HEK293 (cell line): Measurements from ENCODE around the gene AHCYL2.
A peak's percentile ranks its signal among the peaks of the same experiment; 100 is the strongest.

Source experiments
- CTCF ChIA-PET: fragments of 350-600 bp; formaldehyde crosslinking; extraction: SDS; loops from one replicate; lab custom pipeline; 2021; ENCODE audit warnings: antibody characterized with exemption; lab: Yijun Ruan, JAX
- POLR2A ChIA-PET: fragments of 300-600 bp; formaldehyde crosslinking; extraction: SDS; loops from one replicate; lab custom pipeline; 2020; ENCODE audit warnings: antibody characterized with exemption, inconsistent platforms; lab: Yijun Ruan, JAX
- H3K27ac ChIP-seq: fragments of 200-500 bp; sonication (Bioruptor generic); 2 replicates; pipeline ENCODE4 v1.5.1; 2014; ENCODE audit warnings: low read depth, low read length, control low read depth, inconsistent platforms; ENCODE audit errors: extremely low read depth
- H3K36me3 ChIP-seq, 2 experiments: fragments of 200-500 bp in 1 of 2; sonication (Bioruptor generic) in 1 of 2; 1 replicate in 1 of 2; 2 replicates in 1 of 2; pipeline ENCODE4 v1.5.1; 2014 to 2017; ENCODE audit warnings: inconsistent platforms in 2 of 2, low read length in 2 of 2; ENCODE audit not compliant: control insufficient read depth in 2 of 2, insufficient read depth in 1 of 2
- H3K4me1 ChIP-seq: fragments of 200-500 bp; sonication (Bioruptor generic); 2 replicates; pipeline ENCODE4 v1.5.1; 2014; ENCODE audit warnings: mild to moderate bottlenecking, low read length, inconsistent platforms; ENCODE audit not compliant: control insufficient read depth, insufficient read depth
- H3K4me3 ChIP-seq: 2 replicates; pipeline ENCODE4 v1.5.1; 2011; ENCODE audit warnings: low read depth, mild to moderate bottlenecking, control low read depth, low read length, moderate library complexity
- H3K9me3 ChIP-seq: fragments of 200-500 bp; sonication (Bioruptor generic); 2 replicates; pipeline ENCODE4 v1.5.1; 2014; ENCODE audit warnings: low read depth, low read length, inconsistent platforms; ENCODE audit not compliant: control insufficient read depth, insufficient read depth
- GLIS2 ChIP-seq: fragments of 450-650 bp; formaldehyde crosslinking; IDR thresholded peaks from 2 replicates; pipeline ENCODE4 v1.5.1; 2016; ENCODE audit warnings: missing biosample characterization, missing genetic modification characterization
- KLF16 ChIP-seq: fragments of 450-650 bp; formaldehyde crosslinking; IDR thresholded peaks from 2 replicates; pipeline ENCODE4 v1.5.1; 2017; ENCODE audit warnings: missing biosample characterization, missing genetic modification characterization
- MZF1 ChIP-seq: fragments of 450-650 bp; formaldehyde crosslinking; IDR thresholded peaks from 2 replicates; pipeline ENCODE4 v1.5.1; 2017; ENCODE audit warnings: missing biosample characterization, missing genetic modification characterization, borderline replicate concordance
- REPIN1 ChIP-seq: fragments of 450-650 bp; formaldehyde crosslinking; IDR thresholded peaks from 2 replicates; pipeline ENCODE4 v1.5.1; 2017; ENCODE audit warnings: missing biosample characterization, missing genetic modification characterization, low read depth
- ZBTB49 ChIP-seq: fragments of 450-650 bp; formaldehyde crosslinking; IDR thresholded peaks from 2 replicates; pipeline ENCODE4 v1.5.1; 2016; ENCODE audit warnings: missing biosample characterization, missing genetic modification characterization, low read depth
- ZFHX2 ChIP-seq: fragments of 450-650 bp; formaldehyde crosslinking; conservative IDR thresholded peaks from 2 replicates; pipeline ENCODE4 v1.5.1; 2016; ENCODE audit warnings: missing biosample characterization, missing genetic modification characterization
- ZFP3 ChIP-seq: fragments of 450-650 bp; formaldehyde crosslinking; IDR thresholded peaks from 2 replicates; pipeline ENCODE4 v1.5.1; 2016; ENCODE audit warnings: low read depth, missing biosample characterization, missing genetic modification characterization
- ZIC2 ChIP-seq: fragments of 450-650 bp; formaldehyde crosslinking; IDR thresholded peaks from 2 replicates; pipeline ENCODE4 v1.5.1; 2016; ENCODE audit warnings: missing biosample characterization, missing genetic modification characterization
- ZNF138 ChIP-seq: fragments of 450-650 bp; formaldehyde crosslinking; IDR thresholded peaks from 2 replicates; pipeline ENCODE4 v1.5.1; 2016; ENCODE audit warnings: missing biosample characterization, missing genetic modification characterization, borderline replicate concordance
- ZNF280C ChIP-seq: fragments of 450-650 bp; formaldehyde crosslinking; IDR thresholded peaks from 2 replicates; pipeline ENCODE4 v1.5.1; 2016; ENCODE audit warnings: missing biosample characterization, missing genetic modification characterization
- ZNF280D ChIP-seq: fragments of 450-650 bp; formaldehyde crosslinking; IDR thresholded peaks from 2 replicates; pipeline ENCODE4 v1.5.1; 2016; ENCODE audit warnings: missing biosample characterization, missing genetic modification characterization
- ZNF394 ChIP-seq: fragments of 450-650 bp; formaldehyde crosslinking; IDR thresholded peaks from 2 replicates; pipeline ENCODE4 v1.5.1; 2016; ENCODE audit warnings: missing biosample characterization, missing genetic modification characterization, mild to moderate bottlenecking, moderate library complexity, borderline replicate concordance
- ZNF426 ChIP-seq: fragments of 450-650 bp; formaldehyde crosslinking; IDR thresholded peaks from 2 replicates; pipeline ENCODE4 v1.5.1; 2017; ENCODE audit warnings: missing biosample characterization, missing genetic modification characterization, mild to moderate bottlenecking, inconsistent platforms, moderate library complexity
- ZNF645 ChIP-seq: fragments of 450-650 bp; formaldehyde crosslinking; IDR thresholded peaks from 2 replicates; pipeline ENCODE4; 2016; ENCODE audit warnings: missing biosample characterization, missing genetic modification characterization
- ZNF830 ChIP-seq: fragments of 450-650 bp; IDR thresholded peaks from 2 replicates; pipeline ENCODE4 v1.5.0; 2018; ENCODE audit warnings: missing biosample characterization, missing genetic modification characterization, low read depth, mild to moderate bottlenecking, moderate library complexity
- ZNF843 ChIP-seq: fragments of 450-650 bp; formaldehyde crosslinking; IDR thresholded peaks from 2 replicates; pipeline ENCODE4 v1.5.1; 2016; ENCODE audit warnings: missing biosample characterization, missing genetic modification characterization
- ZSCAN18 ChIP-seq: fragments of 450-650 bp; formaldehyde crosslinking; IDR thresholded peaks from 2 replicates; pipeline ENCODE4 v1.5.1; 2016; ENCODE audit warnings: missing biosample characterization, missing genetic modification characterization

The AHCYL2 gene

GRCh38 chr7:129453510-129454248 lies 228.8 kb downstream of the AHCYL2 start (continued):
- TF ChIP-seq ZSCAN18 (tag by site-specific recombination) (no peak), ZFP3 (tag by site-specific recombination) (no peak), ZBTB49 (tag by site-specific recombination) (no peak), ZNF280C (no peak), MZF1 (tag by site-specific recombination) (no peak)

- H3K9me3 ChIP-seq: no peaks in the 10 kb centered on the region
- peaks cover 8 to 66% of the 10 kb centered on the region in 2 experiments for H3K36me3 ChIP-seq
- no peak overlapping the region for H3K27ac ChIP-seq
- H3K4me1 ChIP-seq: no peaks in the 10 kb centered on the region
- CTCF ChIA-PET: interaction anchor here (0.6 kb wide), 1 partner anchor 59 kb away, joined by 3 read pairs; no protein-coding TSS in a partner anchor
- TF ChIP-seq KLF16 (no peak), ZIC2 (tag by site-specific recombination) (peak; percentile 68)
- POLR2A ChIA-PET: no interaction called here
- H3K4me3 ChIP-seq: no peak overlapping the region
Observed at GRCh38 chr7:129454249-129454551, 229.4 kb downstream of the AHCYL2 start.

- Histone ChIP-seq H3K9me3 (no peaks in the 10 kb centered on the region), H3K4me3 (no peak overlapping the region), H3K27ac (no peak overlapping the region), H3K4me1 (no peaks in the 10 kb centered on the region), H3K36me3 (peaks cover 11 to 83% of the 10 kb centered on the region in 2 experiments)
- ChIA-PET CTCF (no interaction called here), POLR2A (no interaction called here)
- TF ChIP-seq ZNF843 (tag by site-specific recombination): no peak
- TF ChIP-seq ZNF138: no peak
- TF ChIP-seq GLIS2: no peak
- TF ChIP-seq ZFHX2 (tag by site-specific recombination): no peak
- no peak for TF ChIP-seq ZNF830 (tag by site-specific recombination)
- TF ChIP-seq ZNF280D (tag by site-specific recombination): no peak
- TF ChIP-seq REPIN1 (tag by site-specific recombination): no peak
- no peak for TF ChIP-seq ZNF394
- TF ChIP-seq ZNF645 (tag by site-specific recombination): no peak
- no peak for TF ChIP-seq ZNF426 (tag by site-specific recombination)
- TF ChIP-seq, all 188 proteins: peak for 0
Observed at GRCh38 chr7:129456421-129456820, 231.6 kb downstream of the AHCYL2 start.
